ENCODE data around the gene INPP5A.
"Not testable (repeated sequence)": the region's sequence is repeated elsewhere in the genome, so short reads cannot be mapped to it uniquely, and the experiment has no call there.

The INPP5A gene

GRCh38 chr10:132777441-132777840 lies 239.9 kb downstream of the INPP5A start:
- DNase-seq = no peak

GRCh38 chr10:132779549-132780294 lies 242.1 kb downstream of the INPP5A start:
- DNase-seq = no peak

DNA sequence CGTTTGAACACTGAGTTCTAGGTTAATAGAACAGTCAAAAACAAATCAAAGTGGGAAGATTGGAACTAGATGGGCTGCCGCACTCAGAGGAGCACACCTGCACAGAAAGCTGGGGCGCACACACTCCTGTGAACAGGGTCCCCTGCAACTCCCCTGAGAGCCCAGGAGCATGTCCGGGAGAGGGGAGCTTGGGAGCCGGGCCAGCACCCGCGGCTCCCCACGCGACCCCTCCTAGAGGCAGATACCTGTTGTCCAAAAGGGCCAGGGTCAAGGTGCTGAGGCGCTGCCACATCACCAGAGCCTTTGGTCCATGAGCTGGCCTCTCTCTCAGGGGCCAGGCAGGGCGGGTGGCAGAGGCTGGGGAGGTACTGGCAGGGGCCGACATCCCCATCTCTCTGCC lies 242.8 kb downstream of the INPP5A start:
- no peak for DNase-seq

DNA sequence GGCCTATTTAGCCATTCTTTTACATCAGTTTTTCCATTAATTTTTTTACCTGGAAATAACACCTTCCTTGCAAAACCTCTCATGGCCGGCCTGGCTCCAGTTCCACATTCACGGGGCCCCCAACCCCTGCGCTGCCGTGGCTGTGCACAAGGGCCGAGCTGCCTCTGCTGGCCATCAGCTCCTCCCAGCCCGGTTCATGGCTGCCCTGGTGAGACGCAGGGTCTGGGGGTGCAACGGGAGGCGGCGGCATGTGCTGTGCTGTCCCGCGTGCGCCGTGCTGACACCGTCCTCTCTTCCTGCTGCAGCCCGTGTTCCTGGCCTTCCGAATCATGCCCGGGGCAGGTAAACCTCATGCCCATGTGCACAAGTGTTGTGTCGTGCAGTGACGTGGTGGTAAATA lies 244.0 kb downstream of the INPP5A start:
- DNase-seq = no peak

- DNase-seq = no peak
These were observed 245.8 kb downstream of the INPP5A start for GRCh38 chr10:132783165-132783939.

GRCh38 chr10:132783940-132784865 lies 246.6 kb downstream of the INPP5A start:
- no peak for DNase-seq

DNA sequence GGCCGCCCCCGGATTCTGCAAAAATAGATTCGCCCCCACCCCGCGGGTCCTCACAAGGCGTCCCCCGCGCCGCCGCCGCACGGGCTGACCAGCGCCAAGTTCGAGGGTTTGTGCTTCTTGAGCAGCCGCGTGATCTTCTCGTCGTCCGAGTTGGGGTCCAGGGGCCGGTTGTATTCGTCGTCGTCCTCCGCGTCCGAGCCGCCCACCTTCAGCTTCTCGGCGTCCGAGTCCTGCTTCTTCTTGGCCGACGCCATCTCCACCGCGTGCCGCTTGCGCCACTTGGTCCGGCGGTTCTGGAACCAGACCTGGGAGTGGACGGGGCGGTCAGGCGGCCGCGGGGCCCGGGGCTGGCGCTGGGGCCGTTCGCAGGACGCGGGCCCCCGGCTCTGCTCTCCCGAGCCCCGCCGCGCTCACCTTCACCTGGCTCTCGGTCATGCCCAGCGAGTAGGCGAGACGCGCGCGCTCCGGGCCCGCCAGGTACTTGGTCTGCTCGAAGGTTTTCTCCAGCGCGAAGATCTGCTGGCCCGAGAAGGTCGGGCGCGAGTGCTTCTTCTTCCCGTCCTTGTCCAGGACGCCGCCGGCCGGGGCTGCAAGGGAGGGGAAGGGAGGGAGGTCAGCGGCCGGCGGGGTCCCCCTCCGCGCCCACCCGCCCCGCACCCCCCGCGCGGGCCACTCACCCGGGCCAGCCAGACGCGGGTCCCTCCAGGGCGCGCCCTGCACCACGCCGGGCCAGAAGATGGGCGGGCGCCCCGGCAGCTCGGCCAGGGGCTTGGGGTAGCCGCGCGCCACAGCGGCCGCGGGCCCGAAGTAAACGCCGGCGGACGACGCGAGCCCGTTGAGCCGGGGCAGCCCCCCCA lies 247.5 kb downstream of the INPP5A start:
- no peak for DNase-seq

GRCh38 chr10:132785723-132786475 lies 248.3 kb downstream of the INPP5A start, which contains the start of gene NKX6-2:
NKX6-2 (minus strand) TSS chr10:132786147; CDS start chr10:132785948, 199 bp downstream.
- DNase-seq = no peak

DNA sequence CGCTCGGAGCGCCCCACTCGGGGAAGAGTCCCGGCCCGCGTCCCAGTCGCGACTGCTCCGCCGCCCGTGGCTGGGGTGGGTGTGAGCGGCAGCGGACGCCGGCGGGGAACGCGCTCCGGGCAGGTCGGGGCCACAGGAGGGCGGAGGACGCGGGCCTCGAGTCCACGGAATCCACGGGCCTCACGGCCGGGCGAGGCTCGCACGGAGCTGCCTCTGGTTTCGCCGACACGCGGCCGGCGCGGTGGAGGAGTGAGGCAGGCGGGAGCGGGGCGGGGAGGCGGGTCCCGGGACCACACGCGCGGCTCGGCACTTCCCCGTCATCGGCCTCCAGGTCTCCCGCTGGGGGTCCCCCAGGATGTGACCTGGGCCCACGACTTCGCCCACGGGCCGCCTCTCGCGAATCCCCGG lies 248.9 kb downstream of the INPP5A start:
- no peak for DNase-seq

- no peak for DNase-seq
These were observed 249.4 kb downstream of the INPP5A start for GRCh38 chr10:132786884-132787494.

DNA sequence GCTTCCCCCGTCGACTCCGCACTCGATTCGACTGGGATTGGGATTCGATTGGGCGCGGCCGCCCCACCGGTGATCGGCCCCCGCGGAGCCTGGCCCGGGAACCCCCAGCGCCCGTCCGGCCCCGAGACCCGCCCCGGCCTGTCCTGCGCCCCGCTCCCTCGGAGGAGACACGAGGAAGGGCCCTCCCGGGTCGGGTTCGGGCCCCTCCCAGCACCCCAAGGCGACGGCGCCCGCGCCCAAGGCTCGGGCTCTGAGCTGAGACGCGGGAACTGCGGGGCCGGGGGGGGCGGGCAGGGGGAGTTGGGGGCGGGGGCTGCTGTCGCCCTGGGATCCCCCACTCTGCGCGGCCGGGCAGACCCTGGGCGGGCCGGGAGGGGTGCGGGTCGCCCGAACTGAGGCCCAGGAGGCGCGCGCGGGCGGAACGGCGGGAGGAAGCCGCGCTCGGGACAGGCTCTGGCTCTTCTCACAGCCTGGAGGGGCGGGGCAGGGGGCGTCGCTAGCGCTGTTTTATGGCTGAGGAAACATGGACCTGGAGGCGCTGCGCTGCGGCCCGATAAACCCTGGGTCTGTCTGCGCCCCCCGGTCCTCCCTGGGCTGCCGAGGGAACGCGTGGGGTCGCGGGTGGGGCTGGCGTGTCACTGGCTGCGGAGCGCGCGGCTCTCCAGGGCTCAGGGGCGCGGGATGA lies 250.1 kb downstream of the INPP5A start:
- peak; percentile 7 for DNase-seq

- DNase-seq = no peak
These were observed 250.7 kb downstream of the INPP5A start for GRCh38 chr10:132788180-132788830.

DNA sequence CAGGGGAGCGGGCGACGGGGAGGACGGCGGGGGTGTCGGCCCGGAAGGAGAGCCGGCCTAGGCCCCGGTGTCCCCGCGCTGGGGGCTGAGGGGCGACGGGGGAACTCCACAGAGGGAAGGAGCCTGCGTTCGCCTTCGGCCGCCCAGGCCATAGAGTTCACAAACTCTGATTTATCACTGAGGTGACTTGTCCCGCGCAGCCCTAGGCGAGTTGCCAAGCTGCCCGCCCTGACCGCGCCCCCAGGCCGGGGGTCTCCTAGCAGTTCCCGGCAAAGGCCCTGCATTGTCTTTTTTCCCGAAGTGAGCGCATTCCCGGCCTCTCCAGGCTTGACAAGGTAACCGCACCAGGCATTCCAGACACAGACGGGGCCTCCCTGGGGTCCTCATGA lies 251.2 kb downstream of the INPP5A start:
- DNase-seq = no peak

GRCh38 chr10:132789659-132790148 lies 252.1 kb downstream of the INPP5A start:
- DNase-seq = no peak

- DNase-seq = no peak
These were observed 252.9 kb downstream of the INPP5A start for GRCh38 chr10:132790470-132790869.

- DNase-seq = no peak
These were observed 253.6 kb downstream of the INPP5A start for GRCh38 chr10:132790934-132791829.

DNA sequence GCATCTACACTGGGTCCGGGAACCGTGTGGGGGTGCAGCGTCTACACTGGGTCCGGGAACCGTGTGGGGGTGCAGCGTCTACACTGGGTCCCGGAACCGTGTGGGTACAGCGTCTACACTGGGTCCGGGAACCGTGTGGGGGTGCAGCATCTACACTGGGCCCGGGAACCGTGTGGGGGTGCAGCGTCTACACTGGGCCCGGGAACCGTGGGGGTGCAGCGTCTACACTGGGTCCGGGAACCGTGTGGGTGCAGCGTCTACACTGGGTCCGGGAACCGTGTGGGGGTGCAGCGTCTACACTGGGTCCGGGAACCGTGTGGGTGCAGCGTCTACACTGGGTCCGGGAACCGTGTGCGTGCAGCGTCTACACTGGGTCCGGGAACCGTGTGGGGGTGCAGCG lies 254.5 kb downstream of the INPP5A start:
- not testable (repeated sequence) for DNase-seq

DNA sequence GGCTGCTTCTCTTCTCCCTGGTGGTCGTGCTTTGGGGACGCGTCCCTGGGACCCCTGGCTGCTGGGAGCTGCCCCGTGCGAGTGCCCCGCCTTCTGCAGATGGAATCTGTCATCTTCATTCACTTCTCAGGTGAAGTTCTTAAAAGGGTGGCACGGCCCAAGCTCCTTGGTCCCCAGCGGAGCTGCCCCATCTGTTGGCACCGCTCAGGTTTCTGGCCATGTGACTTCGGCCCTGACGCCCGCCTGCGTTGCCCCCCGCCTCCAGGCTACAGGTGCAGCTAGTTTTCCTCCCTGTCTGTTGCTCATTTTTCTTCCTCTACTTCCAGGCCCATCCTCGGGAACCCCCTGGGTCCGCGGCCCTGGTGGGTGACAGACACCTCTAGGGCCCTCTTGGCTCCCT lies 255.2 kb downstream of the INPP5A start:
- no peak for DNase-seq
